Osteoblast (primary cell): ENCODE results near the gene MAP3K7CL. TPM values are rescaled to one million over a fixed set of nuclear protein-coding genes. Genes with fewer than 3 reads are reported as not detected.

ENCODE experiments used
- DNase-seq: peaks from one replicate; pipeline ENCODE4 v3.0.0; 2011; ENCODE audit warnings: low spot score, mixed read lengths; ENCODE audit not compliant: insufficient read length; ENCODE audit errors: missing footprints
- H2AFZ ChIP-seq: 2 replicates; pipeline ENCODE4 v1.6.0; 2011; ENCODE audit warnings: mild to moderate bottlenecking, low read length
- H3K27ac ChIP-seq: 2 replicates; pipeline ENCODE4 v1.5.1; 2011; ENCODE audit warnings: mild to moderate bottlenecking, low read depth, low read length, moderate library complexity
- H3K27me3 ChIP-seq: 2 replicates; pipeline ENCODE4 v1.6.0; 2012; ENCODE audit warnings: mild to moderate bottlenecking, control low read depth, inconsistent platforms, low read length, moderate library complexity; ENCODE audit not compliant: insufficient read depth
- H3K36me3 ChIP-seq: 2 replicates; pipeline ENCODE4 v1.5.1; 2011; ENCODE audit warnings: mild to moderate bottlenecking, low read length, control low read depth, moderate library complexity; ENCODE audit not compliant: insufficient read depth
- H3K4me1 ChIP-seq: 2 replicates; pipeline ENCODE4 v1.5.1; 2011; ENCODE audit warnings: mild to moderate bottlenecking, low read length, control low read depth, moderate library complexity; ENCODE audit not compliant: insufficient read depth
- H3K4me2 ChIP-seq: 2 replicates; pipeline ENCODE4 v1.6.0; 2011; ENCODE audit warnings: mild to moderate bottlenecking, low read length; ENCODE audit not compliant: insufficient read depth
- H3K4me3 ChIP-seq: fragments of 200-600 bp; sonication (generic); 3 replicates; pipeline ENCODE4 v1.5.1; 2012; ENCODE audit warnings: mild to moderate bottlenecking, low read length, inconsistent platforms; ENCODE audit not compliant: insufficient read depth
- H3K79me2 ChIP-seq: 2 replicates; pipeline ENCODE4 v1.6.0; 2012; ENCODE audit warnings: mild to moderate bottlenecking, low read length, control low read depth, inconsistent platforms; ENCODE audit not compliant: insufficient read depth
- H3K9me3 ChIP-seq: 2 replicates; pipeline ENCODE4 v1.5.1; 2011; ENCODE audit warnings: low read depth, low read length, control low read depth
- H4K20me1 ChIP-seq: 2 replicates; pipeline ENCODE4 v1.6.0; 2012; ENCODE audit warnings: mild to moderate bottlenecking, low read length, control low read depth; ENCODE audit not compliant: insufficient read depth
- small RNA-seq: library from RNA; depleted of rRNA; stranded (forward); fragments of <200 nt; gene quantifications from one replicate; pipeline ENCODE3, GENCODE V24; 2012
- total RNA-seq: library from RNA; depleted of rRNA; stranded (reverse); fragments of >200 nt; gene quantifications from 2 replicates; pipeline ENCODE4 v1.2.3, GENCODE V29; 2012
- TF ChIP-seq, protein P1 (sequence below): IDR thresholded peaks from 2 replicates; pipeline ENCODE4 v1.5.1; 2011; ENCODE audit warnings: mild to moderate bottlenecking, low read depth, low read length, moderate library complexity; ENCODE audit errors: extremely low read depth

The MAP3K7CL gene
- total RNA-seq, 1 donor, result 19.9 TPM

DNA sequence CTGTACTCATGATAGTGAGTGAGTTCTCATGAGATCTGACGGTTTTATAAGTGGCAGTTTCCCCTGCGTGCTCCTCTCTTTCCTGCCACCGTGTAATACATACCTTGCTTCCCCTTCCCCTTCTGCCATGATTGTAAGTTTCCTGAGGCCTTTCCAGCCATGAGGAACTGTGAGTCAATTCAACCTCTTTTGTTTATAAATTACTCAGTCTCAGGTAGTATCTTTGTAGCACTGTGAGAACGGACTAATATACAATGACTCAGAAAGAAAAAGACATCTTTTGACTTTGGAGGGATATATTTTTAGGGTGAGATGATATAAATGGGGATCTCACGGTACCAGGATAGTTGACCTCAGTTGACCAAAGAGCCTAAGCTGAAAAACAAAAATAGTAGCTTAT lies 93.6 kb downstream of the MAP3K7CL start:
- TF ChIP-seq, protein P1, sequence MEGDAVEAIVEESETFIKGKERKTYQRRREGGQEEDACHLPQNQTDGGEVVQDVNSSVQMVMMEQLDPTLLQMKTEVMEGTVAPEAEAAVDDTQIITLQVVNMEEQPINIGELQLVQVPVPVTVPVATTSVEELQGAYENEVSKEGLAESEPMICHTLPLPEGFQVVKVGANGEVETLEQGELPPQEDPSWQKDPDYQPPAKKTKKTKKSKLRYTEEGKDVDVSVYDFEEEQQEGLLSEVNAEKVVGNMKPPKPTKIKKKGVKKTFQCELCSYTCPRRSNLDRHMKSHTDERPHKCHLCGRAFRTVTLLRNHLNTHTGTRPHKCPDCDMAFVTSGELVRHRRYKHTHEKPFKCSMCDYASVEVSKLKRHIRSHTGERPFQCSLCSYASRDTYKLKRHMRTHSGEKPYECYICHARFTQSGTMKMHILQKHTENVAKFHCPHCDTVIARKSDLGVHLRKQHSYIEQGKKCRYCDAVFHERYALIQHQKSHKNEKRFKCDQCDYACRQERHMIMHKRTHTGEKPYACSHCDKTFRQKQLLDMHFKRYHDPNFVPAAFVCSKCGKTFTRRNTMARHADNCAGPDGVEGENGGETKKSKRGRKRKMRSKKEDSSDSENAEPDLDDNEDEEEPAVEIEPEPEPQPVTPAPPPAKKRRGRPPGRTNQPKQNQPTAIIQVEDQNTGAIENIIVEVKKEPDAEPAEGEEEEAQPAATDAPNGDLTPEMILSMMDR, result no peak
- H3K79me2 ChIP-seq, result peaks cover 9% of the 10 kb centered on the region
- H3K27me3 ChIP-seq, result no peaks in the 10 kb centered on the region
- H3K36me3 ChIP-seq, result no peaks in the 10 kb centered on the region
- no peak overlapping the region for H2AFZ ChIP-seq
- H3K4me2 ChIP-seq, result no peak overlapping the region
- no peaks in the 10 kb centered on the region for H4K20me1 ChIP-seq
- no peak overlapping the region for H3K27ac ChIP-seq
- H3K4me1 ChIP-seq, result peaks cover 34% of the 10 kb centered on the region
- no peak overlapping the region for H3K4me3 ChIP-seq
- H3K9me3 ChIP-seq, result no peaks in the 10 kb centered on the region
- no peak for DNase-seq

Small RNA genes lying within 50 kb of the gene (small RNA-seq; reads per million reads assigned to genes)
- gene RF00012 (not detected), gene RF00019 (not detected)

Other genes starting within 250 kb of the MAP3K7CL start
- 26.5 and 27.5 TPM in 2 replicates for gene LTN1, start 137.8 kb upstream of the MAP3K7CL start, total RNA-seq
- 35.1 TPM in 2 replicates for gene RWDD2B, start 111.3 kb upstream of the MAP3K7CL start, total RNA-seq
- gene USP16, start 106.0 kb upstream of the MAP3K7CL start, total RNA-seq, result 47.4 TPM in 2 replicates
- 155 and 163 TPM in 2 replicates for gene CCT8, start 57.0 kb upstream of the MAP3K7CL start, total RNA-seq
- gene BACH1, start 168.3 kb downstream of the MAP3K7CL start, total RNA-seq, result 153 and 189 TPM in 2 replicates